OCI-LY1 (cell line): Measurements from ENCODE around the gene MGME1.

ENCODE experiments used
- H2AFZ ChIP-seq: fragments of 200-600 bp; sonication (generic), shearing (Covaris generic); 2 replicates; pipeline ENCODE4 v1.6.0; 2014; ENCODE audit warnings: antibody characterized with exemption, mild to moderate bottlenecking, low read length
- H3F3A ChIP-seq: fragments of 200-600 bp; sonication (generic), shearing (Covaris generic); 2 replicates; pipeline ENCODE4 v1.6.0; 2014; ENCODE audit warnings: mild to moderate bottlenecking, antibody characterized with exemption, low read length, moderate library complexity; ENCODE audit not compliant: insufficient read depth
- H3K27ac ChIP-seq: fragments of 200-600 bp; sonication (generic); 2 replicates; pipeline ENCODE4 v1.5.1; 2014; ENCODE audit warnings: low read length, mixed run types, mild to moderate bottlenecking, low read depth; ENCODE audit not compliant: poor library complexity, severe bottlenecking
- H3K27me3 ChIP-seq: fragments of 200-600 bp; sonication (generic); 2 replicates; pipeline ENCODE4 v1.6.0; 2014; ENCODE audit warnings: antibody characterized with exemption, mild to moderate bottlenecking, low read length, moderate library complexity; ENCODE audit not compliant: insufficient read depth
- H3K36me3 ChIP-seq: fragments of 200-600 bp; sonication (generic); 2 replicates; pipeline ENCODE4 v1.6.1; 2014; ENCODE audit warnings: mild to moderate bottlenecking, antibody characterized with exemption, low read length, moderate library complexity, mixed read lengths; ENCODE audit not compliant: insufficient read depth
- H3K4me1 ChIP-seq: fragments of 200-600 bp; sonication (generic); 2 replicates; pipeline ENCODE4 v1.5.1; 2014; ENCODE audit warnings: mild to moderate bottlenecking, low read length, moderate library complexity; ENCODE audit not compliant: insufficient read depth, severe bottlenecking
- H3K4me2 ChIP-seq: fragments of 200-600 bp; sonication (generic), shearing (Covaris generic); 2 replicates; pipeline ENCODE4 v1.6.1; 2014; ENCODE audit warnings: low read length
- H3K4me3 ChIP-seq: fragments of 200-600 bp; sonication (generic); 2 replicates; pipeline ENCODE4 v1.5.1; 2014; ENCODE audit warnings: low read length, low read depth, mild to moderate bottlenecking, mixed read lengths; ENCODE audit not compliant: poor library complexity, severe bottlenecking
- H3K79me2 ChIP-seq: fragments of 200-600 bp; shearing (Covaris generic); 2 replicates; pipeline ENCODE4 v1.6.1; 2016; ENCODE audit warnings: mixed run types, low read length, mixed read lengths; ENCODE audit not compliant: insufficient read depth
- H3K9ac ChIP-seq: fragments of 200-600 bp; sonication (generic), shearing (Covaris generic); 2 replicates; pipeline ENCODE4 v1.6.1; 2014; ENCODE audit warnings: mild to moderate bottlenecking, low read length, mixed read lengths
- H3K9me2 ChIP-seq: fragments of 200-600 bp; sonication (generic), shearing (Covaris generic); 2 replicates; pipeline ENCODE4 v1.6.1; 2014; ENCODE audit warnings: low read depth, mild to moderate bottlenecking, low read length, mixed read lengths
- H3K9me3 ChIP-seq: fragments of 200-600 bp; shearing (Covaris generic); 2 replicates; pipeline ENCODE4 v1.6.1; 2014; ENCODE audit warnings: low read length, mixed read lengths
- H4K20me1 ChIP-seq: fragments of 200-600 bp; sonication (generic), shearing (Covaris generic); 2 replicates; pipeline ENCODE4 v1.6.0; 2016; ENCODE audit warnings: mild to moderate bottlenecking, low read length; ENCODE audit not compliant: insufficient read depth
- CTCF ChIP-seq: fragments of 200-600 bp; sonication (generic), shearing (Covaris generic); IDR thresholded peaks from 2 replicates; pipeline ENCODE4 v1.5.1; 2017; ENCODE audit warnings: mild to moderate bottlenecking, antibody characterized with exemption, low read length, moderate library complexity, mixed read lengths
- EZH2 ChIP-seq: fragments of 200-600 bp; sonication (generic), shearing (Covaris generic); IDR thresholded peaks from 2 replicates; pipeline ENCODE4 v1.8.0; 2017; ENCODE audit warnings: borderline replicate concordance, mixed run types, mild to moderate bottlenecking, antibody characterized with exemption, low read length, moderate library complexity, mixed read lengths

MGME1 gene

GRCh38 chr20:17925141-17925939 is 43.5 kb upstream of the MGME1 start:
- no peak overlapping the region for H3K9ac ChIP-seq
- H3K4me3 ChIP-seq: no peak overlapping the region
- TF ChIP-seq EZH2: no peak

DNA sequence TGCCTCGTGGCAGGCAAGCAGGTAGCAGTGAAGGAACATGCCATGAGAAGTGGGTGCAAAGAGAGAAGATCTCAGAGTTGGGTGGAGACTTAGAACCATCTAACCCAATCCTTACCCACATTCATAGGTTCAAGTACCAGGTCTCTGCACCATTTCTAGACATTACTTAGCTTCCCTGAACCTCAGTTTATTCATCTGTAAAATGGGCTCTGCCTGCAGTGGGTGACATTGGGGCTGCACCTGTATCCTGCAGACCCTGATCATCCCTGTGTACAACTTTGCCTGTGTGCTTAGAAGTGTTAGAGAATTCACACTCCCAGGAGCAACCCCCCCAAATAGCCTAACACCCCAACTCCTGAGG is 42.9 kb upstream of the MGME1 start:
- H3K36me3 ChIP-seq: no peaks in the 10 kb centered on the region
- no peak overlapping the region for H3K4me3 ChIP-seq
- no peaks in the 10 kb centered on the region for H3K27me3 ChIP-seq
- H3K27ac ChIP-seq: no peak overlapping the region
- no peak overlapping the region for H3K4me2 ChIP-seq
- no peaks in the 10 kb centered on the region for H4K20me1 ChIP-seq
- no peaks in the 10 kb centered on the region for H3F3A ChIP-seq
- no peaks in the 10 kb centered on the region for H3K9me2 ChIP-seq
- no peaks in the 10 kb centered on the region for H3K9me3 ChIP-seq
- H3K9ac ChIP-seq: no peak overlapping the region
- TF ChIP-seq EZH2: no peak
- no peak for TF ChIP-seq CTCF
- no peaks in the 10 kb centered on the region for H3K4me1 ChIP-seq
- no peaks in the 10 kb centered on the region for H3K79me2 ChIP-seq
- no peak overlapping the region for H2AFZ ChIP-seq

More at GRCh38 chr20:17925141-17925939, 43.5 kb upstream of the MGME1 start:
- H3K27ac ChIP-seq: no peak overlapping the region
- H3K9me3 ChIP-seq: no peaks in the 10 kb centered on the region
- no peaks in the 10 kb centered on the region for H3K9me2 ChIP-seq
- no peak overlapping the region for H3K4me2 ChIP-seq
- H3K27me3 ChIP-seq: no peaks in the 10 kb centered on the region
- H3K4me1 ChIP-seq: no peaks in the 10 kb centered on the region
- no peaks in the 10 kb centered on the region for H4K20me1 ChIP-seq
- H2AFZ ChIP-seq: no peak overlapping the region
- no peaks in the 10 kb centered on the region for H3F3A ChIP-seq
- no peaks in the 10 kb centered on the region for H3K36me3 ChIP-seq
- no peaks in the 10 kb centered on the region for H3K79me2 ChIP-seq

- Histone ChIP-seq H3K36me3 (no peaks in the 10 kb centered on the region; the same call in 1 of the 2 replicates), H3K4me1 (no peaks in the 10 kb centered on the region), H3K9me3 (no peaks in the 10 kb centered on the region), H3K9me2 (no peaks in the 10 kb centered on the region), H3K4me2 (no peak overlapping the region), H3K4me3 (no peak overlapping the region), H3K79me2 (no peaks in the 10 kb centered on the region), H3K9ac (no peak overlapping the region), H3K27ac (no peak overlapping the region), H4K20me1 (no peaks in the 10 kb centered on the region), H3F3A (no peaks in the 10 kb centered on the region), H2AFZ (no peak overlapping the region), H3K27me3 (no peaks in the 10 kb centered on the region)
- no peak for TF ChIP-seq EZH2
- TF ChIP-seq CTCF: no peak
Measured at GRCh38 chr20:17928211-17928611, 40.6 kb upstream of the MGME1 start.
